ENCODE data around the gene ITPK1.

- TF ChIP-seq POLR2A (IDR thresholded peaks at IDR 0.05) (no peak), CTCF (IDR thresholded peaks at IDR 0.05) (no peak)
These were observed 22.8 kb downstream of the ITPK1 start for GRCh38 chr14:93092606-93093556.
